HG02678 (cell line): ENCODE data around the gene TPRN.

ENCODE experiments used
- ATAC-seq: cut with Tn5 transposase; IDR thresholded peaks from one replicate; pipeline ENCODE4 v1.9.1; 2021; ENCODE audit warnings: mild to moderate bottlenecking, moderate library complexity; ENCODE audit not compliant: unreplicated experiment

The TPRN gene

DNA sequence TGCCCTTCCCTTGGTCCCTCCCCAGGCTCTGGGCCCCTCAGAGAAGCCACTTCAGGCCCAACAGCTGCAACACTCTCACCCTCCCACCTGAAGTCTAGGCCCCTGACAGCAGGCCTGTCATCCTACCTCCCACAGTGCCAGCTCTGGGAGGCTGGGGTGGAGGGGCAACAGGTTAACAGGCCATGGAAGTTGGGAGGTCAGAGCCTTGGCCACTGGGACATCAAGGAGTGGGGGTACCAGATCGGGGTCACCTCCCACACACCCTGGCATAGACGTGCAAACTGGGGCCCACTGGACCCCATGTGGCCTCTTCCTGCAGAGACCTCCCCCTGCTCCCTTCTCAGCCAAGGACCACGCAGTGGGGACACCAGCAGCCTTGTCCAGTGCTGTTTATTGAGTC lies 9.3 kb downstream of the TPRN start:
- ATAC-seq, result no peak

DNA sequence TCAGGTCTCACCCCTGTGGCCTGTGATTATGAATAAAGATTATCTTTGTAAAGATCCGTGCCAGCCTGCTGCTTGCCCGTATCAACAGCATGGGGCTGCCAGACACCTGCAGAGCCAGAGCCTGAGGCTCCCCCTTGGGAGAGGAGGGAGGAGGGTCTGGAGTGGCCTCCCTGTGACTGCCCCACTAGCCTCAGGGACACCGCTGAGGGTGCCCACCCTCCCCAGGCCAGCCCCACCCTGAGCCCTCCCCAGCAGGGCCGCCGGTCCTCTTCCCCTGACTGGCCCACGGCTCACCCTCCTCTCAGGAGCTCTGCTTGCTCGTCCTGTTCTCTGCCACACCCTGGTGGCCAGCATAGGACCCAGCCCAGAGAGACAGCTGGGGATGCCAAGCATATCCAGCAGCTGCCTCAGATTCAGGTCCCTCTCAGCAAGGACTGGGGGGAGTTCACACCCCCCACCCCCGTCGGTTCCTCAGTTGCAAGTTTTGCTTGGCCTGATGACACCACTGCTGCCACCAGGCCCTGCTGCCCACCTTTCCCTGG lies 10.2 kb downstream of the TPRN start:
- no peak for ATAC-seq

DNA sequence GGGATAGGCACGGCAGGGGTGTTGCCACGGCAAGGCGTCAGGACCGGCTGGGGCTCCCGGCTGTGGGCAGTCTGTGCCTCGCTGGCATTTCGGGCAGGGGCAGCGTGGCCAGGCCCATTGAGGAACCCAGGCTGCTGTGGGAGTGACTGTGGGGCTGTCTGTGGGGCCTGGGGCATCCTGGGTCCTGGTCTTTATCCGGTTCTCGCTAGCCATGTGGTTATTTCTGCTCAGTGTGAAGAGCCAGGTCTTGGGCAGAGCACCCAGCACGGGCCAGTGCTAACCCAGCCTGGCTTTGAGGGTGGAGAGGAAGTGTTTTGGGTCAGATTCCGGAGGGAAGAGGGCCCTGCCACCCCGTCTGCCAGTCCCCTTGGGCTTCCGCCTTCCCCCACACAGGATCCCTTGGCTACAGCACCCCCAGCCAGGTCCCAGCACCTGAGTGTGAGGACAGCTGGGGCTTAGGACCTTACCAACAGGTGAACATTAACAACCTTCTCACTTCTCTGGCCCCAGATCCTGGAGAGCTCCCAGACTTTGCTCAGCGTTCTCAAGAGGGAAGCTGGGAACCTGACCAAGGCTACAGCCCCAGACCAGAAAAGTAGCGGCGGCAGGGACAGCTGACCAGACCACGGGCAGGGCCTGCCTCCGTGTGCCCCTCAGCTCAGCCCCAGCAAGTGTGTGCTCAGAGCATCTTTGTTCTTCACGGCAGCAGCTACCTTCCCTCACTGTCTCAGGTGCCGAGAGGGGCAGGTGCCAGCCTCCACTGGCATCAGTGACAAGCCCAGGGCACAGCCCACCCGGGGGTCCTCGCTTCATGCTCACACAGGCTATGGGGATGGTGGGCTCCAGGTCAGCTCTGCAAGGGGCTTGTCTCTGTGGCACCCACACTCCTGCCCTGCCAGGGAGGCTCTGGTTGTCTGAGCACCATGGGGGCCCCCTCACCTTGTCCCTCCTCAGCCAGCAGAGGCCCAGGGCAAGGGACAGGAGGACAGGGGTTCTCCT lies 10.9 kb downstream of the TPRN start:
- no peak for ATAC-seq

DNA sequence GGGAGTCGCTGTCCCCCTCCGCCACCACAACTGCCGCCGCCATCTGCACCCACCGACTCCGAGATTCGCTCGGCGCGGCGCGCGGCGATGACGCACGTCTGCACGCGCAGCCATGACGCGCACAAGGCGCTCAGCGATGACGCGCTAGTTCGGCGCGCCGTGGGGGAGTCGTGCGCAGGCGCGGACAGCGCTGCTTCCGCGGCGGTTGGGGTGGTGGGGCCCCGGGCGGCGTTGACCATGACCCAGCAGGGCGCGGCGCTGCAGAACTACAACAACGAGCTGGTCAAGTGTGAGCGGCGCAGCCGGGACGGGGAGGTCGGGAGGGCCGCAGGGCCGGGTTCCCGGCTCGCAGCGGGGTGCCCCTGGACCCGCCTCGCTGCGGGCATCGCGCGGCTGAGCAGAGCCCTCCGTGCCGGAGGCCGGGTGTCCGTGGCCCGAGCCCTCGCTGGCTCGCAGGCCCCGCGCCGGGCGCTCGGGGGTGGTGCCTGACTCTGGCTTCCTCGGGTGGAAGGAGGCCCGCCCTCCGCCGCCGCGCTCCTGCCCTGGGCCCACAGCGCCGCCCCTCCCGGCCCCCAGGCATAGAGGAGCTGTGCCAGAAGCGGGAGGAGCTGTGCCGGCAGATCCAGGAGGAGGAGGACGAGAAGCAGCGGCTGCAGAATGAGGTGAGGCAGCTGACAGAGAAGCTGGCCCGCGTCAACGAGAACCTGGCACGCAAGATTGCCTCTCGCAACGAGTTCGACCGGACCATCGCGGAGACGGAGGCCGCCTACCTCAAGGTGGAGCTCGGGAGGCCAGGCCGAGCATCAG lies 11.8 kb downstream of the TPRN start, which contains the start of the genes ANAPC2 and SSNA1:
Gene ANAPC2 (minus strand): TSS at position 71 of the 807 bp plus-strand sequence. CDS start 28 bp downstream, at position 43.
Gene SSNA1 (plus strand): TSS at position 187 of the 807 bp plus-strand sequence. CDS start 51 bp downstream, at position 238.
- ATAC-seq, result peak; percentile 77

DNA sequence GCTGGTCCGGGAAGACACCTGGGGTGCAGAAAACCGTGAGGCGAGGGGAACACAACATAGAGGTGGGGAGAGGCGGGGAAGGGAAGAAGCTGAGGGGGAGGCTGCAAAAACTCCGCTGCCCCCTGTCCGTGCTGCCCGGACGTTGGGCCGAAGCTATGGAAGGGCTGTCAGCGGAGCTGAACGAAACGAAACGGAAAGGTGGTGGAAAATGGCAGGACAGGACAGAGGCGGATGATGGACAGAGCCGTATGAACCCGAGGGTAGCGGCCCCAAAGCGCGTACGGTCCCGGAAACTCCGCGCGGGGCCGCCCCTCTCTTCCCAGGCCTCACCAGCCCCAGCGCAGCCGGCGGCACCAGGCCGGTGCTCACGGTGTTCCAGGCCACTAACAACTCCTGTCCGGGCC lies 12.5 kb downstream of the TPRN start:
- no peak for ATAC-seq

DNA sequence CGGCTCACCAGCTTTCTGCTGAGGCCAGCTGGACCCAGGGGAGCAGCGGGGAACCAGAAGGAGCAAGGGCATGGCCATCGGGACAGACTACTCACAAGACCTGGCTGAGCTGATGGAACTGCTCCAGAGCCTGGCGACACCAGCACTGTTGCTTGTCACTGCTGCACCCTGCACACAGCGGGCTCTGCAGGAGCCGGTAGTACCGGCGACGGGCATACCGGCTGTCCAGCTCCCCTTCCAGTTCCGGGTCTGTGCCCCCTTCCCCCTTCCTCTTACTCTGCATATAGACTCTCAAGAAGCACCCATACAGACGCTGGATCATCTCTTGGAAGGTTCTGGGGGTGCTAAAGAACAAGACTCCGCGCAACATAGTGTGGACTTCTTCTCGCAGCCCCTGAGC lies 13.2 kb downstream of the TPRN start:
- no peak for ATAC-seq

DNA sequence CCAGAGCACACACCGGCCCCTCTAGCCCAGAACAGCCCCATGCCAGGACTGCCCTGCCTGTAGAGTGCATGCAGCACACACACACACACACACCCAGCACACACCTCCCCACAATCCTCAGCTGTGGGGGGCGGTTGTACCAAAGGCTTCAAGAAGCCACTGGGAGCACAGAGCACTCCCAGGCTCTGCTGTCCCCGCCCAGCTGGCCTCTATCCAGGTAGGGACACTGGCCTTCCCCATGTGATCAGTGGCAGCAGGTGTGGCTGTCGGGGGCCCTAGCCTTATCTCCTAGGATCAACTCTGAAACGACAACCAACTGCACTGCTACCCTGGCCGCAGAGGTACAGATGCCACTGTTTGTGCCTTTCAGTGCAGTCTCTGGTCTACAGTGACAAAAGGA lies 14.2 kb downstream of the TPRN start:
- ATAC-seq, result no peak

DNA sequence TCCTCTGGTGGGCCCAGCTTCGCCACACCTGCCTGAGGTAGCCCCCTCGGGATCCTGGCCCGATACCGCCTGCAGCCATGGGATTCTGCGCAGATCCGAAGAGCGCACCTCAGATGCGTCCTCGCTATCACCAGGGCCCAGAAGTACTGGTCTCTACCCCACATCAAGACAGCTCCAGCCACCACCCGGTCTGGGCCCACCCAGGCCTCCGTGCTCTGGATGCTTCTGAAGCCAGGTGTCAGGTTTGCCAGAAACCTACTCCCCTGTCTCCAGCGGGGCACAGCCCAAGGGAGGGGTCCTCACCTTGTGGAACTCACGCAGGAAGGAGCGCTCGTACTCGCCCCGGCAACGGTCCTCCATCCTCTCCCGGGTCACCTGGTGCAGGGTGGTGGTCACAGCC lies 14.6 kb downstream of the TPRN start:
- ATAC-seq, result no peak

DNA sequence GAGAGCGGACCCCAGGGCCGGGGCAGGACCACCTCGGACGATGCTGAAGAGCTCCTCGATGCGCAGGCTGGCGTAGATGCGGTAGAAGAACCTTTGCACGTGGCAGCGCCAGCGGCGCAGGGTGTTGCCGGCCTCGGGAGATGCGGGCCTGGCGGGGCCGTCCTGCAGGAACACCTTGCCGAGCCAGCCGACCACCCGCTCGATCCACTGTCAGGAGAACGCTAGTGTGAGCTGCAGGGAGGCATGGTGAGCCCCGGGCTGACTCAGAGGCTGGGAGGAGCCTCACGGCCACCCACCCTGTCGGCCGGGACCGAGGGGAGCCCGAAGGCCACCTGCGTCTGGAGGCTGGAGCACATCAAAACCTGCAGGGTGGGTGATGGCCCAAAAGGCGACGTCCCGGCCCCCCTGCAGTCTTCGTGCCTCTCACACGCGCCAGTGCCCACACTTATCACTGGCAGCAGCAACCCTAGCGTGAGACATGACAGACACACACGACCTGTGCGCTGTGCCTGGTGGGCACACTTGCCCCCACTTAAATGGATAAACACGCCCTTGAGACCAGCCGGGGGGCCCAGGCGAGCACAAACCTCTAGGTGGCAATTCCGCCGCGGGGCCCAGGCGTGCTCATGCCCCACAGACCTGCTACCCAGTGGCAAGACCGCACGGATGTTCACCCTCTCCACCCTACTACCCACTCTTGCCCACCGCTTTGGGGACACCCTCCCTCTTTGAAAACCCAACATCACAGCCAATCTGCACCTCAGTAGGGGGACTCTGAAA lies 15.5 kb downstream of the TPRN start:
- no peak for ATAC-seq

DNA sequence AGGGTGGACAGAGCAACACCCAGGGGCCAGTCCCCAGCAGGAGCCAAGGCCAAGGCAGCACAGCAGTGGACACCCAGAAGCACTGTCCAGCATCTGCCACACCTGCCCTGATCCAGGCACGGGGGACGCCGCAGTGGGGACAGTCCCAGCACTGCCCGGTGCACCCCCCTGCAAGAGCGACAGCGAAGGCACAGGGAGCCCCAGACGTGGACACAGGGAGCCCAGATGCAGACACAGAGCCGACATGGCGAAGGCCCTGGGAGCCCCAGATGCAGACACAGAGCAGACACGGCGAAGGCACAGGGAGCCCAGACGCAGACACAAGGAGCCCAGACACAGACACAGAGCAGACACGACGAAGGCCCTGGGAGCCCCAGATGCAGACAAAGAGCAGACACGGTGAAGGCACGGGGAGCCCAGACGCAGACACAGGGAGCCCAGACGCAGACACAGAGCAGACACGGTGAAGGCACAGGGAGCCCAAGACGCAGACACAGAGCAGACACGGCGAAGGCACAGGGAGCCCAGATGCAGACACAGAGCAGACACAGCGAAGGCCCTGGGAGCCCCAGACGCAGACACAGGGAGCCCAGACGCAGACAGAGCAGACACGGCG lies 16.5 kb downstream of the TPRN start:
- no peak for ATAC-seq

DNA sequence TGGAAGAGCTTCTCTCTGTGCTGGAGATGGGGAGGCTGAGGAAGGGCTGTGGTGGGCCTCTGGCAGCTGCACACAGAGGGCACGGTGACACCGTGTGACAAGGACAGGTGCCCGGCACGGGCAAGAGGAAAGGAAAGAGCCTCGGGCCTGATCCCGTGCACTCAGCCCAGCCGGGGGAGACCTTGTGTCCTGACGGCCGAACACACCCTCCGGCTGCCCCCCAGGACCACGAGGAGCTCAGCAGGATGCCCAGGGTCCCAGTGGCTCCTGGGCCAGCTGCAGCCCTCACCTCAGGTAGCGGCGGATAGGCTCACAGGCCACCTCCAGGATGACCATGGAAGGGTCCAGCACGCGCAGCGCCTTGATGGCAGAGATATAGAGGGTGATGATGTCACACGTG lies 17.7 kb downstream of the TPRN start:
- no peak for ATAC-seq

DNA sequence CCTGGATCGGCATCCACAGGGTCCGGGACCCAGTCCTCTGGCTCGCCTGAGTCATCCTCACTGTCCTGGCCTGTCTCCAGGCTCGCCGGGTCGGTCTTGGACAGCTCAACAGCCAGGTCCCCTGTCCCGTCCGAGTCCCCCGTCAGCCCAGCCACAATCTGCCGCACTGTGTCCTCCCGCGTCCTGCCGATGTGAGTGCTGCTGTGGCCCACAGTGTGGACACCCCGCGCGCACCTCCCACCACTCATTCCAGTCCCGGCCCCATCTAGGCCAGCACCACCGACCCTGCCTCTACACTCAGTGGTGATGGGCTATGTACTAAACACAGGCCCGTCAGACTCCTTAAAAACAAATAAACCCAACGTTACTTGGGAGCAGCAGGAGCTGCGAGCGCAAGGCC lies 18.9 kb downstream of the TPRN start:
- ATAC-seq, result no peak

DNA sequence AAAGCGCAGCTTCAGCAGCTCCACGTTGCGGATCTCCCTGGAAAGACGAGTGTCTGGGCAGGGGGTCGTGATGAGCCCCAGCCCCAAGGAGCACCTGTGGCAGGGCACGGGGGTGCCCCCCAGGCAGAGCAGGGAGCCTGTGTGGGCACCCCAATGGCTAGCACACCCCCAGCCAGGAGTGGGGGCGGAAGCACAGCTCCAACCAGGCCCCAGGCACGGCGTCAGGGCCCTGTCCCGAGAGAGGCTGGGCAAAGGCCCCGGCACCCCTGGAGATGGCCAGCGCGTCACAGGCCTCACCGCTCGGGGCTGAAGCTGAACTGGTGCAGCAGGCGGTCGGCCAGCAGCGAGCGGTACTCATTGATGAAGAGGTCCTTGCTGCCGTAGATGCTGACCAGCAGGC lies 20.1 kb downstream of the TPRN start:
- ATAC-seq, result no peak

DNA sequence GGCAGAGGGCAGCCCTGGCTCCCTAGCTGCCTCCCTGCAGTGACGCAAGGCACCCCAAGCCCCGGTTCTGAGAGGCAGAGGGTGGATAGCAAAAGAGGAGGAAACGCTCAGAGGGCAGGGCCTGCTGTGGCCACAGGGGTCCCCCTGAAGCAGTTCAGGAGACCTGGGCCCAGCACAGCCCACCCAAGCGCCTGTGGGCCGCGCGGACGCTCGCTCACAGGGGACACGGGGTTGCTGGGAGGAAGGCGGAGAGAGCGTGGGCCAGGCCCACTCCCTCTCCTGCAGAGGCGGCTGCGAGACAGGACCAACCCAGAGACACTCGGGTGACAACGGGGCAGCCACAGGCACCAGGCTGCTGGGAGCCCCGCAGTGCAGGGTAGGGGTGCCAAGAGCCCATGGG lies 20.8 kb downstream of the TPRN start:
- ATAC-seq, result no peak

DNA sequence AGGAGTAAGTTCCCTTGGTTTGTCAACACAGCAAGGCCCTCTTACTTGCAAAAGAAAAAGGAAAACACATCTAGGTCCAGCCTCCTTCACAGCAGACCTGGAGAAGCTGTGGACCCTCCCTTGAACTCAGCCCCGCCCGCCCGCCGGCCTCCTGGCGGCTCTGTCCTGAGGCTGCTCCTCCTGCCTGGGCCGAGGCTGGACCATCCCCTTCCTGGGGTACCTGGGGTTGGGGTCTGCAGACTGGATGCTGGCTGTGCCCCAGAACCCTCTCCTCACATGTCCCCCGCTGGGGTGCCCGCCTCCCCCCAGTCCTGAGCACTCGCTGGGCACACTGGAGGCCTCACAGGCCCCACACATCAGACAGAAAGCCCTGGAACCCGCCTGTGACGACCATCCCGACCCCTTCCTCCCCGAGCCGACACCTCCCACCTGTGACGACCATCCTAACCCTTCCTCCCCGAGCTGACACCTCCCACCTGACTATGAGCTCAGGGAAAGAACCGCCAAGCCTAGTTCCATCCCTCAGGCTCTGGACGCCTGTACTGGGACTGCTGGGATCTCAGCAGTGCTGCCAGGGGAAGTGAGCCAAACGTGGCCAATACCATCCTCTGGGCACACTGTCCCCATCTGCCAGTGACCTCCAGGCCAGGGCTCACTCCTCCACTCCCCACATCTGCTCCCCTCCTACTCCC lies 21.5 kb downstream of the TPRN start:
- ATAC-seq, result no peak

DNA sequence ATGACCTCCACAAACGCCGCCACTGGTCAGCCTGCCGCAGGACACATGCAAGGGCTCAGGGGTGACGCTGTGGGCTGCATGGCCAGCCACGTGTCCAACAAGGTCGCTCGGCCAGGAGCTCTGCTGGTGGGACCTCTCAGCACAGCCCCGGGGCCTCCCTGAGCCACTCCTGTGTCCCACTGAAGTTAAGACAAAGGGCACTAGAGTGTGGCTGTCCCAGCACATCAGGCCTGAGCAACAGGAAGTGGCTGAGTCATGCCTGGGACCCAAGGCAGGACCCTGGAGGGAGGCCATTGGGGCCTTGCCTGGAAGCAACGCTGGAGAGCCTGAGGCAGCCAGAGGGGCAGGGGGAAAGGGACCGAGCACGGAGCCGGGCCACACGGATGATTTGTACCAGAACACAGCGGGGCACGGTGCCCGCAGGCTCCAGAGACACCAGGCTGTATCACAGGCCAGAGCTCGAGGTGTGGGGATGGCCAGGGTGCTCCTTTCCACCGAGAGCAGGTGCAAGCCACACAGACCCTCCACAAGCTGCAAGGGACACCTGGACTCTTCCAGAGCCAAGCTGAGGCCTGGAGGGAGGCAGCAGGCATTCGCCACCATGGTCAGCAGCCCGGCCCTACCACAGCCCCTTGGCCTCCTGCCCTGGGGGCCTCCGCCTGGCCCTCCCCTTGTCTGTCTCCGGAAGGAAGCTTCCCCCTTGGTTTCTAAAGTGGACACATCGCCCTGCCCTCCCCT lies 22.2 kb downstream of the TPRN start:
- no peak for ATAC-seq

DNA sequence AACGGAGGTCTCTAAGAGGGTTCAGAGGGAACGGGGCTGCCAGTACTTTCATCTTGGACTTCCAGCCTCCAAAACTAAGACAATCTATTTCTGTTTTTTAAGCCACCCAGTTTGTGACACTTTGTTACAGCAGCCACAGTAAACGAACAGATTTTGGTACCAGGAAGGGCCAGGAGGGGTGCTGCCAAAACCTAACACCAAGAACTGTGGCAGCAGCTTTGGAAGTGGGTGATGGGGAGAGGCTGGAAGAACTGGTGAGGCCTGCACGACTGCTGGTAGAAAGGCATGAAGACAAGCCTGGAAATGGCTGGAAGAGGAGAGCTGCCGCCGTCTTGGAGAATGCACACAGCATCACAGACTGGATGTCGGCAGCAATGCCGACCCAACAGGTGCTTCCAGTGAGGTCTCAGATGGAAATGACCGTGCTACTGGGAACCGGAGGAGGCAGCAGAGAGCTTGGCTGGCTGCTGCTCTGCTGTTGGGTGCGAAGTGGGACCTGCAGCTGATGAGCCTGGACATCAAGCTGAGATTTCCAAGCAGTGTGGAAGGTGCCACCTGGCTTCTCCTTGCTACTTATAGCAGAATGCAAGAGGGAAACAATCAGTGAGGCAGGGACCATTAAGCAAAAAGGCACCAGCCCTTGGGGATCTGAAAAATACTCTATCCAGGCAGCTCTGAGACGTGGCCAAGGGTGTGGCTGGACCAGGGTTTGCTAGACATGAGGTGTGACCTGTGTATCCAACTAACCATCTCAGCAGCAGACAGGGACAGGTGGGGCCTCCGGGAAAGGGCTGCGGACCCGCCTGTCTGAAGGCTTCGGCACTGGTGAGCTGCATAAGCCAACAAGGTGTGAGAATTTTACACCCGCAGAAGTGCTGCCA lies 24.0 kb downstream of the TPRN start:
- no peak for ATAC-seq
